ENCODE results near the gene PCCB. TPM values are rescaled to one million over a fixed set of nuclear protein-coding genes. Genes with fewer than 3 reads are reported as not detected.

PCCB gene
- total and polyA plus RNA-seq, 2 of the 8 experiments (the other 6 are each of a cell fraction or from before 2014, with no cell fraction given), result 56.7 to 84.4 TPM

GRCh38 chr3:136346486-136346885 is 96.3 kb downstream of the PCCB start:
- no peaks in the 10 kb centered on the region for H3K9me3 ChIP-seq (ENCODE audit: insufficient read depth in 2 of 2, low read depth in 1 of 2, low read length in 1 of 2)
- no peak overlapping the region for H3K14ac ChIP-seq (ENCODE audit: insufficient read length)
- H4K91ac ChIP-seq (replicated peaks; ENCODE audit: insufficient read length, low read length), result no peak overlapping the region
- no peaks in the 10 kb centered on the region for H3K79me1 ChIP-seq (ENCODE audit: low read depth, low read length)
- no peak overlapping the region for H3K56ac ChIP-seq (replicated peaks; ENCODE audit: insufficient read length, low read depth, low read length)
- H3K4me1 ChIP-seq (replicated peaks in 1 of 4; ENCODE audit: control insufficient read depth in 3 of 4, insufficient read depth in 4 of 4, low read length in 3 of 4), result peaks cover 0 to 5% (median 0%) of the 10 kb centered on the region in 4 experiments; a peak in 3 of 7 replicates
- H3K79me2 ChIP-seq (ENCODE audit: control insufficient read depth in 1 of 2, insufficient read depth in 2 of 2, low read length in 2 of 2), result no peaks in the 10 kb centered on the region
- 93% methylated on average over 5 of the region's 5 CpGs; no CpG with 5 or more reads in 1 of the 2 experiments for WGBS, 2 experiments (ENCODE audit: extremely low coverage in 1 of 2, insufficient coverage in 1 of 2, insufficient read length in 1 of 2, insufficient replicate concordance in 2 of 2, low coverage in 1 of 2, low lambda C conversion rate in 2 of 2, missing lambda C conversion rate in 1 of 2)
- CTCF ChIA-PET (ENCODE audit: partially characterized antibody), result interaction anchor here (0.9 to 1.0 kb wide), 3 partner anchors 22 to 45 kb away, joined by 3 read pairs; no protein-coding TSS in a partner anchor
- H3K23ac ChIP-seq (ENCODE audit: insufficient read length), result no peak overlapping the region
- H3K27me3 ChIP-seq (replicated peaks in 1 of 4; ENCODE audit: control insufficient read depth in 3 of 4, extremely low read depth in 1 of 4, insufficient read depth in 3 of 4, low read length in 3 of 4), result no peaks in the 10 kb centered on the region
- no peak overlapping the region for H3K4me3 ChIP-seq (ENCODE audit: extremely low read depth in 1 of 4, insufficient read depth in 2 of 4, low read depth in 3 of 4, low read length in 4 of 4)
- peaks cover 0 to 7% (median 0%) of the 10 kb centered on the region in 4 experiments; a peak in 1 of 8 replicates for H3K36me3 ChIP-seq (ENCODE audit: control insufficient read depth in 2 of 4, insufficient read depth in 4 of 4, low read length in 3 of 4)
- no peak for TF ChIP-seq SIRT6 (IDR thresholded peaks at IDR 0.05; ENCODE audit: low read length)
- TF ChIP-seq GABPA (IDR thresholded peaks at IDR 0.05; ENCODE audit: borderline replicate concordance, insufficient read depth, low read length), result no peak
- no peak for TF ChIP-seq RNF2 (IDR thresholded peaks at IDR 0.05; ENCODE audit: borderline replicate concordance, low read depth, low read length, missing control alignments, poor library complexity, severe bottlenecking)
- no peak for TF ChIP-seq PHF8 (conservative IDR thresholded peaks at IDR 0.05; ENCODE audit: low read depth, low read length)
- TF ChIP-seq RBBP5 (IDR thresholded peaks at IDR 0.05; ENCODE audit: borderline replicate concordance, low read depth, low read length), result no peak
- no peak for TF ChIP-seq SIN3A (conservative IDR thresholded peaks at IDR 0.05 in 1 of 2, IDR thresholded peaks at IDR 0.05 in 1 of 2; ENCODE audit: low read depth in 1 of 2, low read length in 2 of 2)
- no peak for TF ChIP-seq CEBPB (IDR thresholded peaks at IDR 0.05; ENCODE audit: low read depth, low read length)
- no peak for TF ChIP-seq BCL11A (IDR thresholded peaks at IDR 0.05; ENCODE audit: low read depth in 2 of 2, low read length in 2 of 2)
- no peak for TF ChIP-seq CTBP2 (IDR thresholded peaks at IDR 0.05; ENCODE audit: borderline replicate concordance, insufficient read depth, insufficient read length, low read length)
- no peak for TF ChIP-seq JUND (IDR thresholded peaks at IDR 0.05; ENCODE audit: low read length)
- no peaks in the 10 kb centered on the region for H3K23me2 ChIP-seq (ENCODE audit: low read depth, low read length)
- no peak overlapping the region for H3K4ac ChIP-seq (replicated peaks; ENCODE audit: insufficient read length, low read depth, low read length)
- no peak overlapping the region for H2AFZ ChIP-seq (ENCODE audit: low read length)
- DNase-seq (ENCODE audit: low read depth in 1 of 2, low spot score in 2 of 2), result no peak
- H2AK5ac ChIP-seq (ENCODE audit: low read depth, low read length), result no peak overlapping the region
- no peak overlapping the region for H2BK15ac ChIP-seq (ENCODE audit: low read length)
- H3K4me2 ChIP-seq (ENCODE audit: insufficient read depth in 1 of 2, low read depth in 2 of 2, low read length in 2 of 2), result no peak overlapping the region
- no peak overlapping the region for H4K5ac ChIP-seq (ENCODE audit: insufficient read length, low read depth, low read length)
- no peaks in the 10 kb centered on the region for H4K20me1 ChIP-seq (replicated peaks in 1 of 2; ENCODE audit: control insufficient read depth in 1 of 2, insufficient read depth in 2 of 2, low read length in 2 of 2)
- H2BK20ac ChIP-seq (ENCODE audit: low read length), result no peak overlapping the region
- no peak overlapping the region for H4K8ac ChIP-seq (ENCODE audit: extremely low read depth, insufficient read depth, low read length)
- POLR2A ChIA-PET (ENCODE audit: partially characterized antibody), result interaction anchor here (1.7 kb wide), 1 partner anchor 150 kb away, joined by 4 read pairs; the partner anchor contains the start of gene MSL2
- H3K18ac ChIP-seq (ENCODE audit: extremely low read depth, low read length), result no peak overlapping the region
- no peak overlapping the region for H2BK120ac ChIP-seq (replicated peaks; ENCODE audit: low read depth, low read length)
- no peak overlapping the region for H2BK12ac ChIP-seq (ENCODE audit: low read depth, low read length)
- H3K9ac ChIP-seq (replicated peaks in 1 of 4; ENCODE audit: extremely low read depth in 1 of 4, low read depth in 3 of 4, low read length in 3 of 4), result no peak overlapping the region
- H2BK5ac ChIP-seq (ENCODE audit: low read depth, low read length), result no peak overlapping the region
- no peak for FAIRE-seq
- no peak overlapping the region for H3K27ac ChIP-seq (ENCODE audit: low read depth, low read length)
